Activated naive CD4-positive, alpha-beta T cell treated with anti-CD3 and anti-CD28 coated beads, Interleukin-2, amount 10 ng/mL, durations not matched to agents 7 days and 5 days (primary cell): ENCODE results near the gene FMNL3.

Source experiments
- CTCF ChIA-PET: fragments of 350-600 bp; sonication (Branson Sonifier 250); formaldehyde crosslinking; loops from one replicate; lab custom pipeline; 2021; ENCODE audit warnings: antibody characterized with exemption; lab: Charles Lee
- DNase-seq: peaks from one replicate; pipeline ENCODE4 v3.0.0-alpha.2; 2020
- H3K27ac Mint-ChIP-seq: one replicate; pipeline ENCODE4 v1.8.0; 2021; ENCODE audit warnings: mild to moderate bottlenecking, moderate library complexity, mixed read lengths
- H3K27me3 Mint-ChIP-seq: one replicate; pipeline ENCODE4 v1.8.0; 2021; ENCODE audit warnings: mild to moderate bottlenecking, mixed read lengths
- H3K36me3 Mint-ChIP-seq: one replicate; pipeline ENCODE4 v1.8.0; 2021; ENCODE audit warnings: mixed read lengths
- H3K4me1 Mint-ChIP-seq: one replicate; pipeline ENCODE4 v1.8.0; 2021; ENCODE audit warnings: mixed read lengths
- H3K4me3 Mint-ChIP-seq: one replicate; pipeline ENCODE4 v1.8.0; 2021; ENCODE audit warnings: mild to moderate bottlenecking, moderate library complexity, mixed read lengths
- H3K9me3 Mint-ChIP-seq: one replicate; pipeline ENCODE4 v1.8.0; 2021; ENCODE audit warnings: mixed read lengths

Gene FMNL3

DNA sequence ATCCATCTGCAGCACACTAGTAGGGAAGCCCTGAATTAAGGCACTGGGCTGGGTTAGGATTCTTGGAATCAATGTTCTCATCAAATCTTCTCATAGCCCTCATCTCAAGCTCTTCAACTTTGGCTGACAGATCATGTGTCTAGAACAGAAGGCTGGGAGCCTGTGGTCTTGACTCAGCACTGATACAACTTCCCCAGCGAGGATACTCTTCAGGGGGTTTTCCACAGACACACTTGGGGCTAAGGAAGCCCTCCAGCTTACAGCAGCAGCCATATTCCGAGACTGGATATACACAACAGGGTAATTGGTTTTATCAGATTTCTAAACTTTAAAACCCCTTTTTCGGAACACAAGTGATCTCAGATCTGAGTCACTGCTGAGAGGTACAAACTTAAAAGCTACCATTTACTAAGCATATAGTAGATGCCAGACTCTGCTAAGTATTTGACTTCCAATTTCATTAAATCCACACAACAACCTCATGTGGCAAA lies 3.5 kb downstream of the FMNL3 start:
- peaks cover 61% of the 10 kb centered on the region for H3K4me1 Mint-ChIP-seq
- H3K4me3 Mint-ChIP-seq = no peak overlapping the region
- peaks cover 14% of the 10 kb centered on the region for H3K36me3 Mint-ChIP-seq
- peaks cover 15% of the 10 kb centered on the region for H3K27me3 Mint-ChIP-seq
- DNase-seq = peak; percentile 25
- no peaks in the 10 kb centered on the region for H3K9me3 Mint-ChIP-seq
- CTCF ChIA-PET = interaction anchor here (0.7 to 14.0 kb wide), 8 partner anchors 17 to 81 kb away, joined by 3 to 370 read pairs (median 5); partner anchors contain the start of genes PRPF40B and TMBIM6
- no peak overlapping the region for H3K27ac Mint-ChIP-seq

DNA sequence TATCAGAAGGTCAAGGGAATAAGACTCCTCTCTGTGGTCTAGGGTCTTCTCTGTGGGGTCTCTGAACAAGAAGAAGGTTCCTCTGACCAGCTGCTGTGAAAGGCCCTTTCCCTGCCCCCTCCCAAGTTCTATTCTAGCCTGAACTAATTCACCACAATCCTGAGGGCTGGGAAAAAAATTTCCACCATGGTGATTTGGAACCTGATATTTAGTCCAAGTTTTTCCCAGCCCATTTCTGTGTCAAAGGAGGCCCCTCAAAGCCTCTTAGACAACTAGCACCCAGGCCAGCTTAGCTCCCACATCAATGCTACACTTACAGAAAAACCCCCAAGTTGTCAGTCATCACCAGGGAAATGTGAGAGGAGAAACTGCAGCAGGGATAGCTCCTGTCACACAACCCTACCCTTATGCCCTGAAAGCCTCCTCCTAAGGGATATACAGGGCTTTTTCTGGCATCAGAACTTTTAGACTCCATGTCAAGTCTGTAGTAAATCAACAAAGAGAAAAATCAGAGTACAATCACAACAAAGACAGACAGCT lies 4.5 kb downstream of the FMNL3 start:
- no peak for DNase-seq
- Mint-ChIP-seq H3K4me3 (no peak overlapping the region), H3K36me3 (peaks cover 14% of the 10 kb centered on the region), H3K9me3 (no peaks in the 10 kb centered on the region), H3K4me1 (peaks cover 68% of the 10 kb centered on the region), H3K27me3 (peaks cover 8% of the 10 kb centered on the region), H3K27ac (no peak overlapping the region)
- CTCF ChIA-PET = interaction anchor here (0.7 to 14.0 kb wide), 6 partner anchors 32 to 78 kb away, joined by 3 to 370 read pairs (median 8); partner anchors contain the start of gene TMBIM6

DNA sequence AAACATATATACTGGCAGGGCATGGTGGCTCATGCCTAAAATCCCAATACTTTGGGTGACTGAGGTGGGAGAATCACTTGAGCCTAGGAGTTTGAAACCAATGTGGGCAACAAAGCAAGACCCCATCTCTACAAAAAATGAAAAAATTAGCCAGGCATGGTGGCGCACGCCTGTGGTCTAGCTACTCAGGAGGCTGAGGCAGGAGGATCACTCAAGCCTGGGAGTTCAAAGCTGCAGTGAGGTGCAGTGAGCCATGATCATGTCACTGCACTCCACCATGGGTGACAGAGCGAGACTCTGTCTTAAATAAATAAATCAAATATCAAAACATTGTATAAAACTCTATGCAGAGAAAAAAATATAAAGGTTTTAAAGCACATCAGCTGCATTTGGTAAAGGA lies 5.2 kb downstream of the FMNL3 start:
- Mint-ChIP-seq H3K36me3 (peaks cover 14% of the 10 kb centered on the region), H3K27me3 (peaks cover 4% of the 10 kb centered on the region), H3K4me1 (peaks cover 65% of the 10 kb centered on the region), H3K4me3 (no peak overlapping the region), H3K9me3 (no peaks in the 10 kb centered on the region), H3K27ac (no peak overlapping the region)
- DNase-seq = no peak
- CTCF ChIA-PET = interaction anchor here (3.5 to 14.0 kb wide), 3 partner anchors 31 to 66 kb away, joined by 11 to 370 read pairs (median 152); no protein-coding TSS in a partner anchor

DNA sequence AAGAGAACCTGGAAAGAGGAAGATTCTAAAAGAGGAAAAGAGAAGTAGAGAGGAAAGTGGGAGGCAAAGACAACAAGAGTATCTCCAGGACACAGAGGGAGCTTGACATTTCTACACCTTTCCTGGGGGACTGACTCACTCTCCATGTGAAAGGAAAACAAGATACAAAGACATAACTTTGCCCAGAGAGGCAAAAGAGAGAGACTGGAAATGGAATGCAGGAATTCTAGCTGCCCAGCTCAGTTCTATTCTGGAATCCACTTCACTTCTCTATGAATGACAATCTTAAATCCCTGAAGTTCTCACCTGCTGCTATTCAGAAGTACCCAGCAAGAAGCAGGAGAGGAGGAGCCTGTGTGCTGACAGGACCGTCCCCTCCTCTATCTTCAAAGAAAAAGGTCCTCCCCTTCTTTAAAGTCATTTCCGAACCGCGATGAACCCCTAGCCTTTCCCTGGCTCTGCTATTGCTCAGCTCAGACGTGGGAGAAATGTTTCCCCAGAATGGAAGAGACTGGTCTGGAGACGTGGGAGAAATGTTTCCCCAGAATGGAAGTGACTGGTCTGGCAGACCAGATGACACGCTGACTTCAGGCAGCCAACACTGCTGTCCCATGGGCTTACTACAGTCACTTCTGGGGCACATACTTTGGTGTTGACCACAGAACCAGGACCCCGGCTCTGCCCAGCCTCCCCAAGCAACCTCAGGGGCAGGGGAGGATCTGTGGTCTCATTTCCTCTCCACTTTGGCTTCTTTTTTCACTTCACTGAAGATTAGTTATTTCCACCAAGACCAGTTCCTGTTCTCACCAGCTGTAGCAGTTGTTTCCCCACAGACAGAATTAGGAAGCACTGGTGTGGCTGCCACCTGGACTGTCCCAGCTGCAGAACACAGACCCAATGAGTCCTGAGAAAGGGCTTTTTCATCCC lies 8.3 kb downstream of the FMNL3 start:
- peak overlapping the region; percentile 88 for H3K27ac Mint-ChIP-seq
- peaks cover 5% of the 10 kb centered on the region for H3K36me3 Mint-ChIP-seq
- H3K9me3 Mint-ChIP-seq = no peaks in the 10 kb centered on the region
- peak; percentile 52 for DNase-seq
- peaks cover 42% of the 10 kb centered on the region for H3K4me1 Mint-ChIP-seq
- no peaks in the 10 kb centered on the region for H3K27me3 Mint-ChIP-seq
- peak overlapping the region; percentile 54 for H3K4me3 Mint-ChIP-seq
- CTCF ChIA-PET = interaction anchor here (1.0 kb wide), 1 partner anchor 24 kb away, joined by 3 read pairs; no protein-coding TSS in a partner anchor

DNA sequence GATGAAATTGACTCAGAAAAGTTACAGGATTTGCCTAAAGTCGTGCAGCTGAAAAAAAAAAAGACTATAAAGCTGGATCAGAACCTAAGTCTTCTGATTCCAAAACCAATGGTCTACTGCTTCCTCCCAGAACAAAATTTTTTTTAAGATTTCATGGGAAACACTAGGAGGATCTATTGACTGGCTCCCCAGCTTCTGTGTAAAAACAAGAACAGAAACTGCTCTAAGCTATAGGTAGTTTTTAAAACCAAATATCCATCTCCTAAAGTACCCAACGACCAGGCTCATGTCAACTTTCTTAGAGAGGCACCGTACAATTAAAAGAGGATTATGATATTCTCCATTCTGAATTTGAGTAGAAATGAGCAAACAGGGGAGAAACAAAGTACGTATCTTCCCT lies 9.4 kb downstream of the FMNL3 start:
- Mint-ChIP-seq H3K4me3 (no peak overlapping the region), H3K27me3 (no peaks in the 10 kb centered on the region), H3K36me3 (peaks cover 5% of the 10 kb centered on the region), H3K4me1 (peaks cover 32% of the 10 kb centered on the region), H3K27ac (no peak overlapping the region), H3K9me3 (no peaks in the 10 kb centered on the region)
- DNase-seq = no peak
- CTCF ChIA-PET = interaction anchor here (0.9 to 1.6 kb wide), 2 partner anchors 60 to 248 kb away, joined by 3 to 4 read pairs; no protein-coding TSS in a partner anchor

DNA sequence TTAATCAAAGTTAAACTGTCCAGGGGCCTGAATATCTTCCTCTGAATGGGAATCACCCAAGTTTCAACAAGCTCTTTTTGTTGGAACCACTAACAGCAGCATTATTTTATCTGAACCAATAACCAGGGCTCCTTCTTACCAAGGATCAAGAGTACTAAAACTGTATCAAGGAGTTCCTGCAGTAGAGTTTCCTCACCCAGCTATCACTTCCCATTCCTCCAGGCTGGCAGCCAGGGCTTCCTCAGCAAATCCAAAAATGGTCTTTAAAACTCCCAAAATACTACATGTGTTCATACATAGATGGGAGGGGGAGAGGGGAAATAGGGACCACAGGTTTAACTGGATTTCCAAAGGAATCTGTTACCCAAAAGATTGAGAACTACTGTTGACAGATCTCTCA lies 10.5 kb downstream of the FMNL3 start:
- Mint-ChIP-seq H3K4me1 (peaks cover 25% of the 10 kb centered on the region), H3K27me3 (no peaks in the 10 kb centered on the region), H3K36me3 (peaks cover 8% of the 10 kb centered on the region), H3K27ac (no peak overlapping the region), H3K4me3 (no peak overlapping the region), H3K9me3 (no peaks in the 10 kb centered on the region)
- no peak for DNase-seq
- CTCF ChIA-PET = interaction anchor here (1.1 to 1.6 kb wide), 3 partner anchors 59 to 82 kb away, joined by 4 read pairs; no protein-coding TSS in a partner anchor

DNA sequence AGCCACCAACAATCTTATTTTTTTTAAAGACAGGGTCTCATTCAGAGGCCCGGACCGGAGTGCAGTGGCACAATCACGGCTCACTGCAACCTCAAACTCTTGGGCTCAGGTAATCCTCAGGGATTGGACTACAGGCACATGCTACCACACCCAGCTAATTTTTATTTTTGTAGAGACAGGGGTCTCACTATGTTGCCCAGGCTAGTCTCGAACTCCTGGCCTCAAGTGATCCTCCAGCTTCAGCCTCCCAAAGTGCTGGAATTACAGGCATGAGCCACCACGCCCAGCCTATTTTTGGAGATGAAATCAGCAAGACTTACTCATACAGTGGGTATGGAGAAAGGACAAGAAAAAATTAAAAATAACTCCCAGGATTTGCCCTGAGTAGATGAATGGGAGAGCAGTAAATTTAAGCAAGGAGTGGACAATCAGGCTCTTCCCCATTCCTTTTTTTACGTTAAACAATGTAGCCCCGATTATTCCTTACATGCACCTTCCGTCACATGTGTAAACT lies 13.2 kb downstream of the FMNL3 start:
- peaks cover 16% of the 10 kb centered on the region for H3K4me1 Mint-ChIP-seq
- CTCF ChIA-PET = no interaction called here
- H3K36me3 Mint-ChIP-seq = peaks cover 7% of the 10 kb centered on the region
- no peak for DNase-seq
- H3K27me3 Mint-ChIP-seq = no peaks in the 10 kb centered on the region
- no peak overlapping the region for H3K27ac Mint-ChIP-seq
- H3K9me3 Mint-ChIP-seq = no peaks in the 10 kb centered on the region
- no peak overlapping the region for H3K4me3 Mint-ChIP-seq

DNA sequence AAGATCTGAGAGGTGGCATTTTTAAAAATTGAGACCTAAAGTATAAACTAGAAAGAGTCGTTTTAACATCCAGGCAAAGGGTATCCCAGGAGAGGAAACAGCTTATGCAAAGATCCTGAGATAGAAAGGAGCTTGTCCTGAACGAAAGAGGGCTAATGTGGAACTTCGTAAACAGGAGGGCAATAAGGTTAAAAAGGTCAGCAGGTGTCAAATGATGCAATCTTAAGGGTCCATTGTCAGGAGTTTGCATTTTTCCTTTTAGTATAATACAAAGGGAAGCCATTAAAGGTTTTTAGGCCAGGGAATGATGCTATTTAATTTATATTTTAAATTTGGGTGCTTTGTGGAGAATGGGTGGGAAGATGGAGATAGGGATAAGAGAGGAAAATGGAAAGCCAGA lies 14.4 kb downstream of the FMNL3 start:
- DNase-seq = no peak
- Mint-ChIP-seq H3K4me1 (peaks cover 5% of the 10 kb centered on the region), H3K27me3 (no peaks in the 10 kb centered on the region), H3K4me3 (no peak overlapping the region), H3K36me3 (peaks cover 6% of the 10 kb centered on the region), H3K9me3 (no peaks in the 10 kb centered on the region), H3K27ac (no peak overlapping the region)
- CTCF ChIA-PET = interaction anchor here (1.0 kb wide), 1 partner anchor 45 kb away, joined by 3 read pairs; no protein-coding TSS in a partner anchor

DNA sequence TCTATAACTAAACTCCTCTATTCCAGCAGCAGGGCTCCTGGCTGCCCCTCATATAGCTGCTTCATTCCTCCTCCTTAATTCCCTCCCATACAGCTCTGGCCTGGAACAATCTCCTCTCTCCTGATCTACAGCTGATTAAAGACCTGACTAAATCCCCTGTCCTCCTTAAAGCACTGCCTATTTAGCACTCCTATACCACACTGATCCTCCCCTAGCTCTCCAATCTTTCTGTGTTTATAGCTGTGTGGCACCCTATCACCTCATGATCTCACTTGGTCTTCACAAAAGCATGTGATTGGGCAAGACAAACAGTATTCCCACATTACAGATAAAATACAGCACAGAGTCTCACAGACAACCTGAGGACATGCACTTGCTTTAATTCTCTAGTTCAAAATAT lies 17.4 kb downstream of the FMNL3 start:
- no peaks in the 10 kb centered on the region for H3K27me3 Mint-ChIP-seq
- CTCF ChIA-PET = interaction anchor here (1.6 kb wide), 1 partner anchor 19 kb away, joined by 3 read pairs; no protein-coding TSS in a partner anchor
- no peak overlapping the region for H3K27ac Mint-ChIP-seq

DNA sequence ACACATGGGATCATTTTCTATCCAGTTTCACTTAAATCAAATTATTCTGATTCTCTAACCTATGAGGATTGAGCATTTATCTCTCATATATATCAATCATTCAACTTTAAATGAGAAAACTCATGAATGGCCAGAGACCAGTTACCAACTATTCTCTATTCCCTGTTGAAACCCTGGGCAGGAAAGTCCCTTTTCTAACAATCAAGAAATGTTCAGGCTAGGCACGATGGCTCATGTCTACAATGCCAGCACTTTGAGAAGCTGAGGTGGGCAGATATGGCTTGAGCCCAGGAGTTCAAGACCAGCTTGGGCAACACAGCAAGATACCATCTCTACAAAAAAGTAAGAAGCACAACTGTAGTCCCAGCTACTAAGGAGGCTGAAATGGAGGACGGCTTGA lies 18.0 kb downstream of the FMNL3 start:
- no peak for DNase-seq
- Mint-ChIP-seq H3K27me3 (no peaks in the 10 kb centered on the region), H3K4me1 (peaks cover 13% of the 10 kb centered on the region), H3K27ac (no peak overlapping the region), H3K9me3 (no peaks in the 10 kb centered on the region), H3K4me3 (no peak overlapping the region), H3K36me3 (peaks cover 11% of the 10 kb centered on the region)
- CTCF ChIA-PET = interaction anchor here (1.3 kb wide), 1 partner anchor 19 kb away, joined by 3 read pairs; no protein-coding TSS in a partner anchor

More for the DNA sequence above, 17.4 kb downstream of the FMNL3 start:
- Mint-ChIP-seq H3K9me3 (no peaks in the 10 kb centered on the region), H3K36me3 (peaks cover 11% of the 10 kb centered on the region), H3K4me3 (no peak overlapping the region), H3K4me1 (peaks cover 13% of the 10 kb centered on the region)
- DNase-seq = no peak

DNA sequence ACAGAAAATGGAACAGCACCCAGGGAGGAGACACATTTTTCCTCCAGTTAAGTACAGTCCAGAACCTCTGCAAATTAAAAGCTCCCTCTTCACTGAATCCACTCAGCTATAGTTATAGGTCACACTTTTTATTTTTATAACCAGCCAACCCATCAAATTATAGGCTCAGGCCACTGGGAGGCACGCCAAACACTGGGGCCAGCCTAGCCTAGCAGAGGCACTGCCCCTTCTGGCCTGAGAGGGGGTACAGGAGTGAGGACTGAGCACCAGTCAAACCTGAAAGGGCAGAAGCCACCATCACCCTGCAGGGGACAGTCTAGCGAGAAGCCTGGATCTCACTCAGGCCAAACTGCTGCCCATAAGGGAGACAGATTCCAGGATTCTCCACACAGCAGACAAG lies 19.3 kb downstream of the FMNL3 start:
- Mint-ChIP-seq H3K9me3 (no peaks in the 10 kb centered on the region), H3K4me1 (peaks cover 13% of the 10 kb centered on the region), H3K4me3 (no peak overlapping the region), H3K36me3 (peaks cover 9% of the 10 kb centered on the region), H3K27me3 (no peaks in the 10 kb centered on the region), H3K27ac (no peak overlapping the region)
- CTCF ChIA-PET = interaction anchor here (1.3 kb wide), 1 partner anchor 20 kb away, joined by 3 read pairs; no protein-coding TSS in a partner anchor
- DNase-seq = no peak

DNA sequence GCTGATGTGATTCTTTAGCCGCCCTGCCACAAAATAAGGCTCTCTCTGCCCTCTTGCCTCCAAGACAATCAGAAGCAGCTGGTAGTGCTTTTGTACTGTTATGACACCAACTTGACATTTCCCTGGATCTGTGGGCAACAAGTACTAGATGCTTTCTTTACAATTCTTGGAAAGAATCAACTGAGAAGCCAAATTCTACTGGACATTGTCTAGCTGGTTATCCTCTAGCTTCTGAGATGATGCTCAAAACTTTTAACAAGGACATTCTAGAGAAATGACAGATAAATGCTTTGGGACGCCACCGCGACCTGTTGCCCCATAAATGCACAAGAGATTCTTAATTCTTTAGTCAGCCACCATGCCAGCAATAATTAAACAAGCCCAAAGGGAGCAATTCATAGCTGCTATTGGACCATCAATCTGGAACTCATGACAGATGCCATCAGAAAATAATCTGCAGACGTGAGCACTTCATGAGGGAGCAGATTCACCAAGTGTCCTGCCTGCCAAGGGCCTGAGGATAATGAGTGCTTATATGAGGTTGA lies 22.8 kb downstream of the FMNL3 start:
- Mint-ChIP-seq H3K4me1 (peaks cover 11% of the 10 kb centered on the region), H3K9me3 (no peaks in the 10 kb centered on the region), H3K27me3 (no peaks in the 10 kb centered on the region), H3K4me3 (no peak overlapping the region), H3K36me3 (peaks cover 5% of the 10 kb centered on the region), H3K27ac (no peak overlapping the region)
- no peak for DNase-seq
- CTCF ChIA-PET = interaction anchor here (0.9 to 1.6 kb wide), 2 partner anchors 10 to 21 kb away, joined by 3 to 5 read pairs; no protein-coding TSS in a partner anchor

DNA sequence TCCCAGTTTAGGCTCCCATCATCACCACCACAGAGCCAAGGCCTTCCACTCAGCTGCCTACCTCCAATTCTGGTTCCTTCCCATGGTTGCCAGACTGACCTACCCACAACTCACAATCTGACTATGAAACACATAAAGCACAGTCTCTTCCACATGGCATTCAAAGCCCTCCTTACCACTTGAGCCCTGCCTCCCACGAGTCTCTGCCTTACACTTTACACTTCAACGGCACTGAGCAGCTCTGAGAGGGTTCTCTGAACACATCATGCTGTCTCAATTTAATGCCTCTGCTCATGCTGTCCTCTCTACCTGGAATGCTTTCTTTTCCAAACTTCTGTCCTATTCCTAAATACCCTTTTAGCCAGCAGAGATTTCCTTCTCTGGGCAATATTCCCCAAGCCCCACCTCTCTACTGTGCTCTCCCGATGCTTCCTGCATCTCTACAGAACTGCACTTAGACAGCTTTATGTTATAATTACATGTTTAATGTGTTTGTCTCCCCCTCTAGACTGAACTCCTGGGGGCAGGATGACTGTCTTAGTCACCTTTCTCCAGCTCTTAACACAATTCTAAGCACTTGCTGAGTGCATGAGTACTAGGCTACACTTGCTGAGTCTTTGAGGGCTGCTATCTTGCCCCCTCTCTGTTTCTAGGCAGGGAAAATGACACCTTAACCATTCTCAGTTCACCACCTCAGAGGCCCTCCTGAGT lies 23.5 kb downstream of the FMNL3 start:
- DNase-seq = no peak
- Mint-ChIP-seq H3K36me3 (peaks cover 5% of the 10 kb centered on the region), H3K4me3 (no peak overlapping the region), H3K27me3 (no peaks in the 10 kb centered on the region), H3K9me3 (no peaks in the 10 kb centered on the region), H3K4me1 (peaks cover 8% of the 10 kb centered on the region), H3K27ac (no peak overlapping the region)
- CTCF ChIA-PET = interaction anchor here (0.9 to 1.6 kb wide), 3 partner anchors 8 to 22 kb away, joined by 3 to 5 read pairs (median 4); no protein-coding TSS in a partner anchor
